Activated CD4-positive, CD25-positive, alpha-beta regulatory T cell (primary cell): ENCODE measurements around the gene SLC25A42.
"Not testable (repeated sequence)": the region's sequence is repeated elsewhere in the genome, so short reads cannot be mapped to it uniquely, and the experiment has no call there.

ENCODE experiments used
- DNase-seq, 4 experiments: peaks; one replicate each; lab custom pipeline; 2025; lab: John Stamatoyannopoulos, UW

Gene SLC25A42

DNA sequence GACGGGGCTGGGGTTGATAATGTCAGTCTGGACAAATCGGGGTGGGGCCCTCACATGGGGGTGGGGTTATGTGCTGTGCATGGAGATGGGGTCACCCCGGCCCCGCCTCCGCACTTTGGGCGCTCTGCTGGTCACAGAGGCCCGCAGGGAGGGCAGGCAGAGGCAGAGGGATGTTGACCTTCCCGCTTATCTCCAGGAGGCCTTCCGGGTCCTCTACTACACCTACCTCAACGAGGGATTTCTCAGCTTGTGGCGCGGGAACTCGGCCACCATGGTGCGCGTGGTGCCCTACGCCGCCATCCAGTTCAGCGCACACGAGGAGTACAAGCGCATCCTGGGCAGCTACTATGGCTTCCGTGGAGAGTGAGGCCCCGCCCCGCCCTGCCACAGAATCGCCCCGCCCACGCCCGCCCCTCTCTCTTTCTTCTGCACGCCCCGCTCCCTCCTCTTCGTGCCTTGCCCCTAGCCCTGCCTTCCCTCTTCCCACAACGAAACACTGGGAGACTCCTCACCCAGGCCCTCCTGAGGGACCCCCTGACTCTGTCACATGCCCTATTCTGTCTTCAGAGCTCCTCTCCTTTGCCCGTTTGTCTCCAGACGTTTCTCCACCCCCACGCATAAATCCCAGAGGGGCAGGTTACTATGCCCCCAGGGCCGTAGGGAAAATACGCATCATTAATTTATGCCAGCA is 41.7 kb downstream of the SLC25A42 start:
- no peak for DNase-seq

DNA sequence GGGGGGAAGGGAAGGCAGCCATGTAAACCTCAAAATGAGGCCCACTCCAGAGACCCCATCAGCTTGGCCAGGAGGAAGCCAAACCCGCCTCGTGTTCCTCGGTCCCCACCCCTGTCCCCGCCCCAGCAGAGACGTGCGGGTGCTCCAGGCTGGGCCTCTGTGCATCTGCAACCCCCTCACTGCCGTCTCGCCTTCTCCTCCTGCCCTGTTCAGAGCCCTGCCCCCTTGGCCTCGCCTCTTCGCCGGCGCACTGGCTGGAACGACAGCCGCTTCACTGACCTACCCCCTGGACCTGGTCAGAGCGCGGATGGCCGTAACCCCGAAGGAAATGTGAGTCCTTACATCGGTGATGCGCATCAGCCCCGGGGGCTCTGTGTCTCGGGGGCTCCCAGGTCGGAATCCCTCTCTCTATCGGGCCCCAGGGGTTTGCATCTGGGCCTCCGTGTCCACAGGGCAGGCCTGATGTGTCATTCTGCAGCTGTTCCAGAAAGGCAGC is 42.3 kb downstream of the SLC25A42 start:
- DNase-seq = no peak

DNA sequence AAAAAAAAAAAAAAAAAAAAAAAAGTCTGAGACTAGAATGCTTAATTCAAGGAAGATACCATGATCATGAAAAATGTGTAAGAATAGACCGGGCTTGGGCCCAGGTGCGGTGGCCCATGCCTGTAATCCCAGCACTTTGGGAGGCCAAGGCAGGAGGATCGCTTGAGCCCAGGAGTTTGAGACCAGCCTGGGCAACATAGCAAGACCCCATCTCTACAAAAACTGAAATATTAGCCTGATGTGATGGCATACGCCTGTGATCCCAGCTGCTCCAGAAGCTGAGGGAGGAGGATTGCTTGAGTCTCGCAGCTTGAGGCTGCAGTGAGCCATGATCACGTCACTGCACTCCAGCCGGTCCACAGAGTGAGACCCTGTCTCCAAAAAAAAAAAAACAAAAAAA is 43.1 kb downstream of the SLC25A42 start:
- DNase-seq = not testable (repeated sequence)

DNA sequence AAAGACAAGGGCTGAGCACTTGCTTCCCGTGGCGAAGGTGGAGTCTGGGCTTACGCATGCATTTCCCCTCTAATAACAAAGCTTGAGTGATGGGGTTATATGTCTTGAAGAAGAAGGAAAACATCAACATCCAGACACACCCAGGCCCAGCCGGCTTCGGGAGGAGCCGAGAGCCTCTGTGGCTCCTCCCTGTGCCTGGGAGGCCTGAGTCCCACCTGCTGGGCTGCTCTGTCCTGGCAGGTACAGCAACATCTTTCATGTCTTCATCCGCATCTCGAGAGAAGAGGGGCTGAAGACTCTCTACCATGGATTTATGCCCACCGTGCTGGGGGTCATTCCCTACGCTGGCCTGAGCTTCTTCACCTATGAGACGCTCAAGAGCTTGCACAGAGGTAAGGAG is 43.9 kb downstream of the SLC25A42 start:
- DNase-seq = no peak

DNA sequence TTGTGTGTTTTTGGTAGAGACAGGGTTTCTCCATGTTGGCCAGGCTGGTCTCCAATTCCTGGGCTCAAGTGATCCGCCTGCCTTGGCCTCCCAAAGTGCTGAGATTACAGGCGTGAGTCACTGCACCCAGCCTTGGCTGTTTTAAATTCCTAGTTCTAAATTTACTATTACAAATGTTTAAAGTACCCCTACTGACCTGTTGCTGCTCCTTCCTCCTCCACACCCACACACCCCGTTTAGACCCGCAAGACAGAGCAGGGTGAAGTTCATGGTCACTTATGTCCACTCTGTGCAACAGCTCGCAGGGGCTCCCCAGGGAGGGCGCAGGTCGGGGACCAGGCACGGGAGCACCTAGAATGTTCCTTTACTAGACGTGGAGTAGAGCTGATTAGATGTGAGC is 45.8 kb downstream of the SLC25A42 start:
- DNase-seq = no peak

DNA sequence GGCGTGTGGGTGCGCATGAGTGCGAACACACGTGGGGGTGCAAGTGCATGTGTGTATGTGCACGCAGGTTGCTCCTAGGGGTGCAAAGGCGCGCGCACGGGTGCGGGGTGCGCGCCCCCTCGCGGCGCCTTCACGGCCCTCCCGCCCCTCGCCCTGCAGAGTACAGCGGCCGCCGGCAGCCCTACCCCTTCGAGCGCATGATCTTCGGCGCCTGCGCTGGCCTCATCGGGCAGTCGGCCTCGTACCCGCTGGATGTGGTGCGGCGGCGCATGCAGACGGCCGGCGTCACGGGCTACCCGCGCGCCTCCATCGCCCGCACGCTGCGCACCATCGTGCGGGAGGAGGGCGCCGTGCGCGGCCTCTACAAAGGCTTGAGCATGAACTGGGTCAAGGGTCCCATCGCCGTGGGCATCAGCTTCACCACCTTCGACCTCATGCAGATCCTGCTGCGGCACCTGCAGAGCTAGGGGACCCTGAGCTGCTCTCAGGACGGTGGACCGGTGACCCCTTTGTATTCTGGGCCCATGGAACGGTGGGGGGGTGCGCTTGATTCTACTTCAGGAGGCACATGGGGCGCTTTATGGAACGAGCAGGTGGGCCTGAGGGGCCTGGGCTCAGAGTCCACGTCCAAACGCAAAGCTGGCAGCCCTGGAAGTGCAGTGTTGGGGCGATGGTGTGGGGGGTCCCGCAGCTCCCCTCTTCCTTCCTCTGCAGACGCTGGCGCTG is 46.8 kb downstream of the SLC25A42 start:
- no peak for DNase-seq

DNA sequence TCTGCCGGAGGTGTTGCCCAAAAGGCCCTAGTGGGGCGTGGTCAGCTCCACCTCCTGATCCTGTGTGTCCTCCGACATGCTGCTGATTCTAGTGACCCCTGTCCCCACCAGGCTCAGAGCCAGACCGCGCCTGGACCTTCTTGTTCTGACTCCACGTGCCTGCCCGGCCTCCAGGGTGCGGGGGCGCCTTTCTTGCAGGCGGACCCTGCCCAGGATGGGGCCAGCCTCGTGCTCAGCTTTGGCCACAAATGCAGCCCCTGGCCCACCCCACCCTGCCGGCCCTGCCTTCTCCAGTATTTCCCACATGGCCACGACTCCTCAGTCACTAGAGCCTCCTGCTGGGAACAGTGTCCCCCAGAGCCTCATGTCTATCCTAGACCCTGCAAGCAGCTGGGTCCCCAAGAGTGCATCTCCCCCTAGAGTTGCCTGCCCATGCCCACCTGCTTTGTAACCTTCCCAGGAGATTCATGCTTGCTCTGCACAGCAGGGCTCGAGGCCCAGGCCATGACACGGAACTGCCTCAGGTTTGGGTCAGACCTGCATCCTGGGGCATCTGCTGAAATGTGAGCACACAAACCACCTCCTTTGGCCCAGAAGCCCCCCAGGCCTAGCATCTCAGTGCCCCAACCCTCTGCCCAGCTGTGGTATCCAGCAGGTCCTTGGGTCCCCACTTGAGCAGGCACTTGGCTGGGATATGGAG is 47.5 kb downstream of the SLC25A42 start:
- no peak for DNase-seq

DNA sequence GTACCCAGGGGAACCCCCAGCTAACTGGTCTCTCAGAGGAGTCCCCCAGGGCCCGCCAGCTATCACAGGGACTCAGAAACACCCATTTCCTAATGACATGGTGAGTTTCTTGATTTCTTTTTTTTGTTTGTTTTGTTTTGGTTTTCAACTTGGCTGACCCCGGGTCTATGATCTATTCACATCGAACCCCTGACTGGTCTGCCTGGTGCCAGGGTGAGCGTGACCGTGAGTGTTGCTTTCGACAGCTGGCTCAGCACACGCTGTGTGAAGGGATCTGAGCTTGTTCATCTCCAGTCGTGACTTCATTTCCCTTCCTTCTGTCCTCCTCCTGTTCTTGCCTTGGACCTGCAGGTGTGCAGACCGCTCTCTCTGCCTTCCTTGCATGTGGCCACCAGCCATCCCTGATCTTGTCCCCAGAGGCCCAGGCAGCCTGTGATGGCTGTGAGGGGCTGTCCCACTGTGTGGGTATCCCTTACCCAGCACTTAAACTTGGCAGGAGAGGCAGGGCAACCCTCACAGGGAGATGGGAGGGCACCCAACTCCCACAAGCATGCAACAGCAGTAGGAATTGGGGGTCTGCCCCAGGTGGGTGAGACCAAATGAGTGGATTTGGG is 48.3 kb downstream of the SLC25A42 start:
- DNase-seq = no peak

DNA sequence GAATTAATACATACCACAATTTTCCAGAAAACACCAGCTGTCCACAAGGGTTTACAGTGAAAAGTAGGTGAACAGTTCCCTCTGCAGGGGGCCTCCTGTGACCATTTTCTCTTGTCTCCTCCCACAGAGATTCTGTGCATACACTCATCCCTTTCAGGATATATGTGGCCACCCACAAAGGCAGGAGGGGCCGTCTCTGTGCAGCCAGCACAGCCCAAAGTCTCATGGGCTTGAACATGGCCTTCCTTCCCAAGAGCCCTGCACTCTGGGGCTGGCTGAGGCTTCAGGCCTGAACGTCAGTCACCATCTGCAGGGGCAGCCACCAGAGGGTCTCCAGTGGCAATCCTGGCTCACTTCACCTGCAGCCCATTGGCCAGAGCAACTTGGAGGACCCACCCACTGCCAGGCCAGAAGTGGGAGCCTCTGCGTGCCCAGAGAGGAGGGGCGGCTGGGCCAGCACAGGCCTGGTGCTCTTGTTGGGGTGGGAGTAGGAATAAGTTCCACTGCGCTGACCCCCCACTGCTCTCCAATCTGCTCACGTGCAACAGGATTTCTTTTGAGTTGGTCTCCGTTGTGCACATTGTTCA is 49.3 kb downstream of the SLC25A42 start:
- DNase-seq = no peak

DNA sequence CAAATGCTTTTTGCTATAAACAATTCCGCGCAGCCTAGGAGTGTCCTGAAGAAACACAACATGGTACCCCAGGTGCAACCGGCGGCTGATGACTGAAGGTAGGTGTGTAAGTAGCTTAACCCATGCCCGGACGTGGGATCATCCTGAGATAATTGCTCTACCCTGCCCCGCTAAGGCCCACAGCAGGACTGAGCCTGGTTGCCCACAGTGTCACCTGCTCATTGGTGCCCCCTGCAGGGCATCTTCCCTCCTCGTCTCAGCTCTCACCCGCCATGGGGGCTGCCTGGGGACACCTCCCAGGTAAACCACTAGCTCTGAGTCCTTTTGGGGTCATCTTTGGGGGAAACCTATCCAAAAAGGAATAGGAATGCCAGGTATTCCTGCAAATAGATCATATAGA is 52.2 kb downstream of the SLC25A42 start:
- DNase-seq = peak in 3 of 4 experiments; percentile 10 to 35 (median 13)

DNA sequence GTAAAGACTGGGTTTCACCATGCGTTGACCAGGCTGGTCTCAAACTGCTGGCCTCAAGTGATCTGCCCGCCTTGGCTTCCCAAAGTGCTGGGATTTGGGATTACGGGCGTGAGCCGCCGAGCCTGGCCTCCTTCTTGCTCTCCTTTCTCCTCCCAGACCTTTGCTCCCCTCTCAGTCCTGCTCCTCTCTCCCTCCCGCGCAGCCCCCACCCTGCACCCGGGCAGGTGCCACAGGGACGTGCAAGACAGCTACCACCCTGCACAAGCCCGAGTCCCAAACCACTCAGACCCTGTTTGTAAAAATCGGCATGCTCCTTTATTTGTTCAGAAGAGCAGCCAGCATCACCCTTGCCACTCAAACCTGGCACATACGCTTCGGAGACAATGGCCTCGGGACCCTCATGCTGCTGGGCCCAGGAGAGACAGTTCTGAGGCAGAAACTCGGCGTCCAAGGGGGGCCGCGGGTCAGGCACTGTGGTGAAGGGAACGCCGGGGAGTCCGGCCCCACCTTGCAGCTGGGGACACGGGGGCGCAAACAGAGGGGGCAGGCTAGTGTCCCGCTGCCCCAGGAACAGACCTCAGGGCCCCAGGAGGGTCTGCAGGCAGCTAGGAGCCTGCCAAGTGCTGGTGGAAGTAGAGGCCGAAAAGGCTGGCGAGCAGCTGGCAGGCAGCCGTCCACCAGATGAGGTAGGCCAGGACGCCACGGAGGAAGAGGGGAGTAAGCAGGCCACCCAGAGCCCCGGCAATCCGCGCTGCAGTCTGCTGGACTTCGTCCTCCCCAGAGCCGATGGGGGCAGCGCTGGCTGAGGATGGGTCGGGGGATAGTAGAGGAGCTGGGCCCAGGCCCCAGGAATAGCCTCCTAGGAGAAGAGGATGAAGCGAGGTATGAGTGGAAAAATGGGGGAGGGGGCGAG is 55.8 kb downstream of the SLC25A42 start:
- no peak for DNase-seq

DNA sequence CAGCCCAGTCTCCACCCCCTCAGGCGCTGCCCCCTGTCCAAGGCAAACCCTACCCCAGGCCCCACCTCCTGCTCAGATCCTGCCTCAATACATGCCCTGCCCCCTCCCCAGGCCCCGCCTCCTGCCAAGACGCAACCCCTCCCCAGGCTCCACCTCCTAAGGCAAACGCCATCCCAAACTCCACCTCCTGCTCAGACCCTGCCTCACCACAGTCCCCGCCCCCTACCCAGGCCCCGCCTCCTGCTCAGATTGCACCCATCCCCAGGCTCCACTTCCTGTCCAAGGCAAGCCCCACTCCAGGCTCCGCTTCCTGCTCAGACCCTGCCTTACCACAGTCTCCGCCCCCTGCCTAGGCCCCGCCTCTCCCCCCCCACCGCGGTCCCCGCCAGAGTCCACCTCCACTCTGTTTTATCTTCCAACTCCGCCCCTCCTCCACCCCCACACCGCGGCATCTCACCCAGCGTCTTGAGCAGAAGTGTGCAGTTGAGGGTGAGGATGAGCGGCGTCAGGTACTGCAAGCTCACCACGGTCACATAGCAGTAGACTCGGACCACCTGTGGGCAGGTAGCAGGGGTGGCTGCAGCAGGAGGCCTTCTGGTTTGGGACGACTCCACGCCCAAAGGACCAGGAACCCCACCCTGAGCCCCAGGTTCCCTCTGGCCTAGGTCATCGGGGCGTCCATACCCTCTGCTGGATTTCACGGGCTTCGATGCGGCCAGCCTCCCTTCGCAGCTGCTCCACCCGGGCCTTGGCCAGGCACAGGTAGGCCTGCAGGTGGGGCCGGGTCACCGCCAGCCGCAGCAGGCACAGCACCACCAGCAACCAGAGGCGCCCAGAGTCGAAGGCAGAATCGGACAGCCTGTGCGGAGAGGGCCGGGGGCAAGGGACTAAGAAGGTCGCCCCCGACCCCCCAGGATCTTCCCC is 56.8 kb downstream of the SLC25A42 start:
- no peak for DNase-seq

DNA sequence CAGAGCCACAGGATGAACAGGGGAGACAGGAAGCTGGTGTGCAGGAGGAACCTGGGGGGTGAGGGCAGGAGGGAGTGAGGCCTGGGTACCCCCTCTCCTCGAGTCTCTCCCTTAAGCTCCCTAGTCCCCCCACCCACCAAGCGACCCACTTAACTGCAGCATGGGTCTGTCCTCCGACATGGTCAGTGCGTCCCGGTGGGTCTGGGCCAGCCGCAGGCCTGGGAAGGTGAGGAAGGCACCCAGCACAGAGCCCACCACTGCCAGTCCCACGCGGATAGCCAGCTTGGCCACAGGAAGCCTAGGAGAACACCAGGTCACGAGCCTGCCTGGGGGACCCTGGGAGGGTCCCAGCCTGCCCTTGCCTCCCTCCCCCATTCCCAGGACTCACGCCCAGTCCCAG is 57.6 kb downstream of the SLC25A42 start:
- DNase-seq = no peak

DNA sequence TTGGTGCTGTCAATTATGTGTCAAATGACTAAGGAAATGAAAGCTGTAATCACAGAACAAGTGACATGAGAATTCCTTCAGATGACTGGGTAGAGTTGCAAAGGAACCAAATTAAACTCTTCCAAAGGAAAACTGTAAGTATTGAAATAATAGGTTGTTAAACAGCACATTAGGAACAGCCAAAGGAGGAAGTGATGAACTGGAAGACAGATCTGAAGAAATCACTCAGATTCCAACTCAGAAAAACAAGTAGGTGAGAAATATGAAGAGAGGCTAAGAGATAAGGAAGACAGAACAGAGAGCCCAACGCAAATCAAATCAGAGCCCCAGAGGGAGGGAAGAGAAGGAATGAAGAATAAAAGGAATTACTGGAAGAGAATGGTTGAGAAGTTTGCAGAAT is 59.1 kb downstream of the SLC25A42 start:
- DNase-seq = no peak

DNA sequence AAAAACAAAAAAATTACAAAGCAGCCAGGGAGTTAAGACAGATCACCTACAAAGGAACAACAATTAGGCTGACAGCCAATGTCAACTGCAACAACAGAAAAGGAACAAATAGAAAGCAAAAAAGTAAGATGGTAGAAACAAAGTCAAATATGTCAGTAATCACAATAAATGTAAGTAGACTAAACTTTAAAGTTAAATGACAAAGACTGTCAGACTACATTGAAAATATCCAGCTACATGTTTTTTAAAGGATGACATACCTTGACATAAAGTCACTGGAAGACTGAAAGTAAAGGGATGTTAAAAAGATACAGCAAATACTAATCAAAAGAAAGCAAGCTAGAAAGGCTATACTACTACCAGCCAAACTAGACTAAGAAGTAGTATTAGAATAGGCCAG is 59.6 kb downstream of the SLC25A42 start:
- DNase-seq = no peak

DNA sequence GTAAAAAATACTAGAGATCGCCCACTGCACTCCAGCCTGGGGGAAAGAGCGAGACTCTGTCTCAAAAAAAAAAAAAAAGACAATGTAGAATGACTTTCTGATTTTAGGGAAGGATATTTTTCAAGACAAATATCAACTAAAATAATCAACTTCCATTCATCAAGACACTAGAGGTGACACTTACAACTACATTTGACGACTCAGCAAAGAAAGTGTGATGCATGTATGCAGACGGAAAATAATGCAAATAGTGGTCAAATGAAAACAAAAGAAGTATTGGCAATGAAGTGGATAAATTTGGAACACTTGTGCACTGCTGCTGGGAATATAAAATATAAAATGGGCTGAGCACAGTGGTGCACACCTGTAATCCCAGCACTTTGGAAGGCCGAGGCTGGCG is 62.3 kb downstream of the SLC25A42 start:
- no peak for DNase-seq

DNA sequence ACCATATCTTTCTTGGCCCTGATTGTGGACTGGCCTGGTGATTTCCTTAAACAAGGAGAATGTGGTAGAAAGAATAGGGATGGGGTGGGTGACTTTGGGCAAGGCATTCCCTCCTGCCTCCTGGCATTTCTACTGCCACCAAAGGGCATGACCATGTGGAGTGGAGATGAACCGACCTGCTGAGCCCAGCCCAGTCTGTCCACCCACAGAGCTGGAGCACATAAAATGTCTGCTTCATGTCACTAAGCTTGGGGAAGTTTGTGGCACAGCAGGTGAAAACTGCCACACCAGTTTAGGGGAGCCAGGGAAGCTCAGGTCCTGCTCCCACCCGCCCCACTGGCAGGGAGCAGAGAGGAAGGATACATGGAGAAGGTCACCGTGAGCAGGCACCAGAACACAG is 68.2 kb downstream of the SLC25A42 start:
- DNase-seq = no peak

DNA sequence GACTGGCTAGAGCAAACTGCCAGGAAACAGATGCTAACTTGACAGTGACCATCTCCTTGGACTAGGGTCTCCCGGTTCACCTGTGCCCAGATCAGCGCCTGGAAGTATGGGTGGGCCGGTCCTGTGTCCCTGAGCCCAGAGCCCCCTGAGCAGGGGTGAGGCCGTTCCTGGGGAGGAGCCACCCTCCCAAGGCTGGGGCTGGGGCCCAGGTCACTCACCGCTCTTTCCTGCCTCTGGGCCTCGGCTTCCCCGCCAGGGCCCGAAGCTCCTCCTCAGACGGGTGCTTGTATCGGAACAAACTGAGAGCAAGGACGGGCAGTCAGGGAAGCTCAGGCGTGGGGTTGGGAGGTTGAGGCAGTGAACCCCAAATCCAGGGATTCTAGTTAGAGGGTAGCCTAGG is 69.1 kb downstream of the SLC25A42 start:
- no peak for DNase-seq

DNA sequence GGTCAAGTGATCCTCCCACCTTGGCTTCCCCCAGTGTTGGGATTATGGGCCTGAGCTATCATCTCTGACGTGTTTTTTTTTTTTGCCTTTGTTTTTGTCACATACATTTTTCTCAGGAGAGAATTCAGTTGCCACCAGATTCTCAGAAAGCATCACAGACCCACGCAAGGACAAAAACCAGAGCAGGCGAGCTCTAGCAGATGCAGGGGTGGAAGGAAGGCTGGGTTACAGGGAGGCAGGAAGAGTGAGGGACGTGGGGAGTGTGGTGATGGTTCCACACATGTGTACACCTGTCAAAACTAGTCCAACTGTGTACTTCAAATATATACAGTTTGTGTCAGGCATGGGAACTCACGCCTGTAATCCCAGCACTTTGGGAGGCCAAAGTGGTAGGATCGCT is 70.2 kb downstream of the SLC25A42 start:
- no peak for DNase-seq

DNA sequence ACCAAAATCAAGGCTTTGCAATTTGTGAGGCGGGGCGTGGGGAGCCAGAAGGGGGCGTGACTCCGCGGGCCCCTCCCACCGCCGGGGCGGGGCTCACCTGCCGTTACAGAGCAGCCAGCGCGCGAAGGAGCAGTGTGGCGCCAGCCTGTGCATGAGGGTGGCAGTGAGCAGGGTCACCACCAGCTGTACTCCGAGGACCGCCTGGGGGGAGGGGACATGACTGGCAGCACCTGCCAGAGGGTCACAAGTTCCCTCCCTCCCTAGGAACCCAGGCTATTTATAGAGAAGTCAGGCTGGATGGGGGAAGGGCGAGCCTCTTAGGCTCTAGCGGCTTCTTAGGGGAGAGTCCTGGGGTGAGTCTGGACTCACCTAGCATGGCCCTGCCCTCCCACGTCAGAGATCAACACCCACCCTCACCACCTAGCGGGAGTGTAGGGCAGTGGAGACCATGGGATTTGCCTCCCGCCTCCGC is 70.9 kb downstream of the SLC25A42 start:
- no peak for DNase-seq
